Fibroblast of lung (primary cell): ENCODE results near the gene IVD.

Experiments
- CTCF ChIP-seq, 2 donors: IDR thresholded peaks in 1 of 2; conservative IDR thresholded peaks in 1 of 2; 1 replicate in 1 of 2; 2 replicates in 1 of 2; pipeline ENCODE4 v1.5.1; 2011 to 2012; ENCODE audit warnings: low read length in 2 of 2, control low read depth in 1 of 2, inconsistent platforms in 1 of 2, low read depth in 1 of 2, mild to moderate bottlenecking in 1 of 2
- EZH2 ChIP-seq: IDR thresholded peaks from 2 replicates; pipeline ENCODE4 v1.5.1; 2012; ENCODE audit warnings: low read length, control low read depth, mild to moderate bottlenecking; ENCODE audit errors: missing control alignments

DNA sequence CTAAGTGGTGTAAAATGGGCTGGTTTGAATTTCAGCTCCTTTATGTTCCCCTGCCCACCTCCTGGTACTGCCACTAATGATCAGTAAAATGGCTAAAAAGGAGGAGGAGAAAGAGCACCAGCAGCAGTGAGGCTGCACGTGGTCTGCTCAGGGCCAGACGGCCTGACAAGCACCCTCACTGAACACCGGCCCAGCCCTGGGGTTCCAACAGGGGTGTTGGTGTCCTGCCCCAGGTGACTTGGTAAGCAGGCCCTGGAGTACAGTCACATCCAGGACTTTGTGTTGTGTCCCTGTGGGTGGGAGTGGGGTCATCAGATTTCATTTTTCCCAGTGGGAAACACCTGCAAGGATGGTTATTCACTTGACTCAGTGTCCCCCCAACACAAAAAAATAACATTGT, 40.5 kb downstream of the IVD start:
- TF ChIP-seq EZH2 = no peak
- no peak for TF ChIP-seq CTCF (conservative IDR thresholded peaks at IDR 0.05 in 1 of 2, IDR thresholded peaks at IDR 0.05 in 1 of 2; ENCODE audit: low read depth in 1 of 2, low read length in 2 of 2)
